HuH-7 (cell line): ENCODE data around the gene TNFRSF12A.
"Not testable (repeated sequence)": the region's sequence is repeated elsewhere in the genome, so short reads cannot be mapped to it uniquely, and the experiment has no call there.

Experiments used
- DNase-seq: peaks from one replicate; pipeline ENCODE4 v3.0.0; 2011; ENCODE audit warnings: low spot score

Gene TNFRSF12A

DNA sequence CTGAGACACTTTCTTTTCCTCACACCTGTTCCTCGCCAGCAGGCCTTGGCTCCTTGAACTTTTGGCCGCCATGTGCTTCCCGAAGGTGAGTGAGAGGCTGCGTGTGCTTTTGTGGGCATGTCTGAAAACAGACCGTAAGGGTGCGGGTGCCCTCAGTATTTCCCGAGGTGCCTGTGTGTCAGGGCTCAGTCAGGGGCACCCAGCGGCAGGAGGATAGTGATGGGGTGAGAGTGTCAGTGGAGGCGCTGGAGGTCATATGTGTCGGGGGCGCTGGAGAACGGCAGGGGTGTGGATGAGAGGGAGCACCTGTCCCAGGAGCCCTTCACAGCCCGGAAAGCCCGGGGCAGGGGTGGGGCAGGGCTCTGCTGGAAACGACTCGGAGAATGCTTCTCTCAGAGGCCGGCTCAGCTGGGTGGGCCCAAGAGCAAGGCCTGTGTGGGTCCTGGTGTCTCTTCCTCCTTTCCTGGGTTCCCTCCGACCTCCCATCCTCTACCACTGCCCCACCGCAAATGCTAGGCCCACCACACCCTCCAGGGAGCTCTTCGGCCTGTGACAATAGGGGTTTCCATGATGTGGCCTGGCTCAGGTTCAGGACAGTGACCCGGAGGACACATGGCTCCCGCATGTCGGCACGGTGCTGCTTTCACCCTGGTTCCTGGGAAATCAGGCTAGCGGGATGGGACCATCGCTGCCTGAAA lies 45.7 kb downstream of the TNFRSF12A start:
- DNase-seq: no peak

DNA sequence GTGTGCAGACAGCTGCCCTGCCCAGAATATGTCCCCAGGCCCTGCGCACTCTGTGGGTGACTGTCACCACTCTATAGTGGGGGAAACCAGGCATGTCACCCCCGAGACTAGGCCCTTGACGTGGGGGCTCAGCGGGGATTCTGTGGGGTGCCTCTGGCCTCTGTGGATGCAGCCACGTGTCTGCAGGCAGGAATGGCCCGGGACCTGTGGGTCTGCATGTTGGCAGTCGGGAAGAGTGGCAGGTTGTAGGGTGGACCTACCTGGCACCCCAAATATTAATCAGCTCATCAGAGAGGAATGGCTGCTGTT lies 46.2 kb downstream of the TNFRSF12A start:
- no peak for DNase-seq

DNA sequence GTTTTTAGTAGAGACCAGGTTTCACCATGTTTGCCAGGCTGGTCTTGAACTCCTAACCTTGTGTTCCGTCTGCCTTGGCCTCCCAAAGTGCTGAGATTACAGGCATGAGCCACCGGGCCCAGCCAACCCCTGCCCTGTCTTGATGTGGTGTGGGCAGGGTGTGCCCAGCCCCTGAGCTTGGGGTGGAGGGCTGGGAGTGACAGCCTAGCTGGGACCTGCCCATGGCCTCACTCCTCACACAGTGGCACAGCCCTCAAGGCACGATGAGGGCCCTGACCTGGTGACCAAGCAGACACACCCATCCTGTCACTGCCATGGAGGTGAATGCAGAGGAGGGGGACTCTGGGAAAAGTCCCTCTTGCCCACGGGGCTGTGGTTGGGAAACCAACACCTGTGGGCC lies 48.3 kb downstream of the TNFRSF12A start:
- no peak for DNase-seq

DNA sequence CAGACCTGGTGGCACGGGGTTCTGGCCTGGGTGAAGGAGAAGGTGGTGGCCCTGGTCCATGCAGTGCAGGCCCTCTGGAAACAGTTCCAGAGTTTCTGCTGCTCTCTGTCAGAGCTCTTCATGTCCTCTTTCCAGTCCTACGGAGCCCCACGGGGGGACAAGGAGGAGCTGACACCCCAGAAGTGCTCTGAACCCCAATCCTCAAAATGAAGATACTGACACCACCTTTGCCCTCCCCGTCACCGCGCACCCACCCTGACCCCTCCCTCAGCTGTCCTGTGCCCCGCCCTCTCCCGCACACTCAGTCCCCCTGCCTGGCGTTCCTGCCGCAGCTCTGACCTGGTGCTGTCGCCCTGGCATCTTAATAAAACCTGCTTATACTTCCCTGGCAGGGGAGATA lies 49.0 kb downstream of the TNFRSF12A start:
- not testable (repeated sequence) for DNase-seq

DNA sequence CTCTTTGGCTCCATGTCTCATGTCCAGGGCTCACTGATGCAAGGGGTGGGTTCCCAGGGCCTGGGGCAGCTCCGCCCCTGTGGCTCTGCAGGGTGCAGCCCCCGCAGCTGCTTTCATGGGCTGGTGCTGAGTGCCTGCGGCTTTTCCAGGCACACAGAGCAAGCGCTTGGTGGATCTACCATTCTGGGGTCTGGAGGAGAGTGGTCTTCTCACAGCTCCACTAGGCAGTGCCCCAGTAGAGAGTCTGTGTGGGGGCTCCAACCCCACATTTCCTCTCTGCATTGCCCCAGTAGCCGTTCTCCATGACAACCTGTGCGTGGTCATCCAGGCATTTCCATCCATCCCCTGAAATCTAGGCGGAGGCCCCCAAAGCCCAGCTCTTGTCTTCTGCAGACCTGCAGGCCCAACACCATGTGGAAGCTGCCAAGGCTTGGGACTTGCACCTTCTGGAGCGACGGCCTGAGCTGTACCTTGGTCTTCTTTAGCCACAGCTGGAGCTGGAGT lies 50.5 kb downstream of the TNFRSF12A start:
- no peak for DNase-seq

DNA sequence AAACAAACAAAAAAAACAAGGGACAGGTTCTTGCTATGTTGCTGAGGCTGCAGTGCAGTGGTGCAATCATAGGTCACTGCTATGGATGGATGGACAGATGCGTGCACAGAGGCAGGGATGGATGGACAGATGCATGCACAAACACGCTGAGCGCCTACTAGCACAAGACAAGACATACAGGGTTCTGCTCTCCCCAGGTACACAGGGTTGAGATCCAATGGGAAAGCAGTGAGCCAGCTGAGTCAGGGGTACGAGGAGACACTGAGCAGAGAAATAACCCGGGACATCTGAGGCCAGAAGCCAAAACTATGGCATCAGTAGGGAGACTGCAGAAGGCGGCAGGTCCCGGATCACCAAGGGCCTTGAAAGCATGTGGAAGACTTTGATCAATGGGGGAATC lies 51.5 kb downstream of the TNFRSF12A start:
- no peak for DNase-seq
